ENCODE data around the gene NMNAT2. TPM values are rescaled to one million over a fixed set of nuclear protein-coding genes. Genes with fewer than 3 reads are reported as not detected.

Gene NMNAT2
- polyA plus RNA-seq, 1 donor from 2014 or later: 43.8 TPM

- Histone ChIP-seq H3K27ac (ENCODE audit: low read length) (no peak overlapping the region), H3K27me3 (ENCODE audit: insufficient read depth, low read depth, low read length) (no peaks in the 10 kb centered on the region), H3K36me3 (ENCODE audit: insufficient read depth, low read length) (peaks cover 27% of the 10 kb centered on the region), H2AFZ (ENCODE audit: low read depth, low read length) (no peak overlapping the region), H3K4me2 (ENCODE audit: low read length) (no peak overlapping the region), H3K79me2 (replicated peaks; ENCODE audit: insufficient read depth, low read length) (no peaks in the 10 kb centered on the region), H3K4me3 (ENCODE audit: low read length) (no peak overlapping the region), H3K9ac (ENCODE audit: low read length) (no peak overlapping the region), H3F3A (ENCODE audit: insufficient read depth, low read length, poor library complexity, severe bottlenecking) (no peaks in the 10 kb centered on the region), H3K9me2 (ENCODE audit: insufficient read depth, low read length) (no peaks in the 10 kb centered on the region), H4K20me1 (ENCODE audit: insufficient read depth) (no peaks in the 10 kb centered on the region), H3K9me3 (ENCODE audit: low read length) (peaks cover under 1% of the 10 kb centered on the region)
- TF ChIP-seq SMC3 (conservative IDR thresholded peaks at IDR 0.05; ENCODE audit: poor library complexity): no peak
- TF ChIP-seq MXI1 (conservative IDR thresholded peaks at IDR 0.05; ENCODE audit: poor library complexity, severe bottlenecking): no peak
- no peak for TF ChIP-seq RAD21 (conservative IDR thresholded peaks at IDR 0.05)
- TF ChIP-seq CTCF (IDR thresholded peaks at IDR 0.05; ENCODE audit: poor library complexity, severe bottlenecking): no peak
- no peak for TF ChIP-seq TAF1 (IDR thresholded peaks at IDR 0.05; ENCODE audit: low read depth)
- no peak for TF ChIP-seq REST (IDR thresholded peaks at IDR 0.05; ENCODE audit: borderline replicate concordance)
- no peak for TF ChIP-seq POLR2AphosphoS5 (IDR thresholded peaks at IDR 0.05)
- no peak for TF ChIP-seq EP300 (conservative IDR thresholded peaks at IDR 0.05; ENCODE audit: poor library complexity, severe bottlenecking)
- TF ChIP-seq EZH2 (IDR thresholded peaks at IDR 0.05; ENCODE audit: borderline replicate concordance, insufficient read depth, low read length, poor library complexity, severe bottlenecking): no peak
Observed at GRCh38 chr1:183248989-183249691, 169.0 kb downstream of the NMNAT2 start.

- Histone ChIP-seq H3K9me3 (ENCODE audit: low read length) (no peaks in the 10 kb centered on the region), H3K27me3 (ENCODE audit: insufficient read depth, low read depth, low read length) (no peaks in the 10 kb centered on the region), H3K36me3 (ENCODE audit: insufficient read depth, low read length) (peaks cover 20% of the 10 kb centered on the region), H3K9ac (ENCODE audit: low read length) (no peak overlapping the region), H4K20me1 (ENCODE audit: insufficient read depth) (no peaks in the 10 kb centered on the region), H3K4me3 (ENCODE audit: low read length) (no peak overlapping the region), H3K79me2 (replicated peaks; ENCODE audit: insufficient read depth, low read length) (no peaks in the 10 kb centered on the region), H3K27ac (ENCODE audit: low read length) (no peak overlapping the region), H3F3A (ENCODE audit: insufficient read depth, low read length, poor library complexity, severe bottlenecking) (no peaks in the 10 kb centered on the region), H3K4me2 (ENCODE audit: low read length) (no peak overlapping the region), H3K9me2 (ENCODE audit: insufficient read depth, low read length) (no peaks in the 10 kb centered on the region), H2AFZ (ENCODE audit: low read depth, low read length) (no peak overlapping the region)
- TF ChIP-seq TAF1 (IDR thresholded peaks at IDR 0.05; ENCODE audit: low read depth) (no peak), POLR2AphosphoS5 (IDR thresholded peaks at IDR 0.05) (no peak), EP300 (conservative IDR thresholded peaks at IDR 0.05; ENCODE audit: poor library complexity, severe bottlenecking) (no peak), REST (IDR thresholded peaks at IDR 0.05; ENCODE audit: borderline replicate concordance) (no peak), MXI1 (conservative IDR thresholded peaks at IDR 0.05; ENCODE audit: poor library complexity, severe bottlenecking) (no peak), RAD21 (conservative IDR thresholded peaks at IDR 0.05) (no peak), CTCF (IDR thresholded peaks at IDR 0.05; ENCODE audit: poor library complexity, severe bottlenecking) (no peak), SMC3 (conservative IDR thresholded peaks at IDR 0.05; ENCODE audit: poor library complexity) (no peak), EZH2 (IDR thresholded peaks at IDR 0.05; ENCODE audit: borderline replicate concordance, insufficient read depth, low read length, poor library complexity, severe bottlenecking) (no peak)
Observed at GRCh38 chr1:183247931-183248330, 170.2 kb downstream of the NMNAT2 start.
